CD4-positive, alpha-beta T cell treated with Interleukin-15 for 4 hours (primary cell): ENCODE measurements around the gene ABCB6.
"Not testable (repeated sequence)": the region's sequence is repeated elsewhere in the genome, so short reads cannot be mapped to it uniquely, and the experiment has no call there.

Source experiments
- DNase-seq: peaks from one replicate; pipeline ENCODE4 v3.0.0-alpha.2; 2020; ENCODE audit warnings: low spot score

Gene ABCB6

GRCh38 chr2:219213486-219214071 is 5.2 kb downstream of the ABCB6 start:
- DNase-seq = no peak

- no peak for DNase-seq
Observed at GRCh38 chr2:219213026-219213415, 5.7 kb downstream of the ABCB6 start.

GRCh38 chr2:219210886-219211362 is 7.8 kb downstream of the ABCB6 start:
- DNase-seq = no peak

GRCh38 chr2:219210196-219210885 is 8.4 kb downstream of the ABCB6 start:
- no peak for DNase-seq

- no peak for DNase-seq
Observed at GRCh38 chr2:219209236-219210195, 9.2 kb downstream of the ABCB6 start.

GRCh38 chr2:219207884-219208740 is 10.6 kb downstream of the ABCB6 start:
- DNase-seq = no peak

- DNase-seq = no peak
Observed at GRCh38 chr2:219207134-219207883, 11.4 kb downstream of the ABCB6 start.

- peak; percentile 95 for DNase-seq
Observed at GRCh38 chr2:219206328-219207133, 12.2 kb downstream of the ABCB6 start, which contains the start of gene ZFAND2B. Gene ZFAND2B (plus strand): TSS chr2:219206782. CDS start chr2:219206988, 206 bp downstream.

- no peak for DNase-seq
Observed at GRCh38 chr2:219205981-219206327, 12.8 kb downstream of the ABCB6 start.

- DNase-seq = no peak
Observed at GRCh38 chr2:219205165-219205538, 13.6 kb downstream of the ABCB6 start.

GRCh38 chr2:219204425-219205164 is 14.2 kb downstream of the ABCB6 start:
- DNase-seq = no peak

- DNase-seq = not testable (repeated sequence)
Observed at GRCh38 chr2:219201331-219201730, 17.4 kb downstream of the ABCB6 start.

- peak; percentile 30 for DNase-seq
Observed at GRCh38 chr2:219200502-219201326, 18.0 kb downstream of the ABCB6 start.

GRCh38 chr2:219199470-219200211 is 19.1 kb downstream of the ABCB6 start:
- DNase-seq = no peak

- no peak for DNase-seq
Observed at GRCh38 chr2:219198974-219199373, 19.8 kb downstream of the ABCB6 start.

GRCh38 chr2:219197388-219197787 is 21.4 kb downstream of the ABCB6 start:
- no peak for DNase-seq

- no peak for DNase-seq
Observed at GRCh38 chr2:219186754-219187456, 31.9 kb downstream of the ABCB6 start.
